HG03064 (cell line): Measurements from ENCODE around the gene PRKCE.
"Not testable (repeated sequence)": the region's sequence is repeated elsewhere in the genome, so short reads cannot be mapped to it uniquely, and the experiment has no call there.

Experiments
- ATAC-seq: cut with Tn5 transposase; IDR thresholded peaks from one replicate; pipeline ENCODE4 v1.9.1; 2021; ENCODE audit warnings: low read depth; ENCODE audit not compliant: unreplicated experiment

The PRKCE gene

DNA sequence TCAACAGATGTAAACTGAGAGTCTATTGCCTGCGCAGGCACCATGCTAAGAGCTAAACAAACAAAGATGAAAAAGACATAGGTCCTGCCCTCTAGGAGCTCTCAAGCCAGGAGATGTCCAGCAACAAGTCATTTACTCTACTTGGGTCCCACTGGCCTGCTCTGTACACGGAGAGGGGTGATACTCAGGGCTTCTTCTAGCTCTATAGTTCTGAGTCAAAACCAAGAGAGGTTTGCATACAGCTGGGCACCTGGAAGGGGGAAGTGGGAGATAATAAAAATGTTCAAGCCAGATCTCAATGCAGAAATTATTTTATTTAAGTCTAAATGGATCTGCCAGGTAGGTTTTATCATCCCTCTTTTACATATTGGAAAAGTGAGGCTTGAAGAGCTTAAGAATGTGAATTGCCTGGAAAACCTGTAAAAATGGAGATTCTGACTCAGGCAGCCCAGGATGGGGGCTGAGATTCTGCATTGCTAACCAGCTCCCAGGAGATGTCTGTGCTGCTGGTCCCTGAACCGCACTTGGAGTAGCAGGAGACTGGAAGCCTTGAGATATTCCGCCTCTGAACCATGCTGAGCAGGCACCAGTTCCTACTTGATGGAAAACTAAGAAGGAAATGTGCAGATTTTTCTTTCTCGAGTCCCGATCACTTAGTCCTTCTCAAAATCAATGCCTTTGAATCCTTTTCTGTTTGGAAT lies 201.1 kb downstream of the PRKCE start:
- ATAC-seq, result no peak

- no peak for ATAC-seq
Measured at GRCh38 chr2:45855374-45855773, 203.9 kb downstream of the PRKCE start.

- no peak for ATAC-seq
Measured at GRCh38 chr2:45856391-45857274, 205.2 kb downstream of the PRKCE start.

GRCh38 chr2:45857275-45857609 lies 205.8 kb downstream of the PRKCE start:
- ATAC-seq, result no peak

DNA sequence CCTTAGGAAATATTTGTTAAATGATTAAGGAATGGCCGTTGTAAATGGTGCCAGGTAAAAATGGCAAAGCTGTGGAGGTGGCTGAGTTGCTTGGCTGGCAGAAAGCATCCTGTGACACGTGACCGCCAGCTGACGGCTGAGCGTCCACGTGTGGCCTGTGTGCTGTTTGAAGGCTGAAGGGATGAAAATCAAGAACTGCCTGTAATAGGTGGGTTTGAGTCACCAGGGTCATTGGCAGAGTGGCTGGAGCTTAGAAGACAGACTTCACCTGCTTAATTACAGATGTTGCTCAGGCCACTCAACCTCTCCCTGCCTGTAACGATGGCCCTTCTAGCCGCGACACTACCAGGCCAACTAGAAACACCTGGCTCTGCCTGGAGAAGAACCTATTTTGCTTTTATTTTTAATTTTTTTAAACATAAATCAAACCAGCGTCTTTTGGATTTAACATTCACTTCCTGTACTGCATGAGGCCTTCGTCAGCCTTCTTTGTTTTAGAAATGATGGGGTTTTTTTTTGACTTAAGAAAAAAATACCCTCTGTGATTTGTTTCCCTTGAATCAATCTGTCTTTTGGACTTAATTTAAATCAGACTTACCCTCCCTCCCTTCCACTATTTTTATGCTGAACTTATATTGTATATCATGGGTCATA lies 206.5 kb downstream of the PRKCE start:
- no peak for ATAC-seq

GRCh38 chr2:45858872-45859271 lies 207.4 kb downstream of the PRKCE start:
- ATAC-seq, result not testable (repeated sequence)

GRCh38 chr2:45859682-45860081 lies 208.2 kb downstream of the PRKCE start:
- no peak for ATAC-seq

GRCh38 chr2:45860136-45861121 lies 209.0 kb downstream of the PRKCE start:
- no peak for ATAC-seq

GRCh38 chr2:45862843-45863242 lies 211.4 kb downstream of the PRKCE start:
- ATAC-seq, result no peak

DNA sequence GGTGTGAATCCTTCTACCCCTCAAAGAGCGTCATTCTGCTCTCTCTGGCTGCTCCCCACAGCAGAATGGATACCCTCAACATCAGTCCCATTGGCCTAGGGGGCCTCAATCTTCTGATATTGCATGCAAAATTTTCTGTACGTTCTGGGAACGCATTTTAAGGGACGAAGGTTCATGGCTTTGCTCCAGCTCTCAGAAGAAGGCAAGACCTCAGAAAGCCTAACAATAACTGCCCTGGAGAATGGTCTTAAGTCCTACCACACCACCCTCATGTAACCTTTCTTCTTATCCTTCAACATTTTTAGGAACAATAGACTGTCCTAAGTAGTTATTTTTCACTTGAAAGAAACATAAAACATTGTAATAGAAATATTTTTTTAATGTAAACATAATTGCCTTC lies 212.6 kb downstream of the PRKCE start:
- no peak for ATAC-seq

DNA sequence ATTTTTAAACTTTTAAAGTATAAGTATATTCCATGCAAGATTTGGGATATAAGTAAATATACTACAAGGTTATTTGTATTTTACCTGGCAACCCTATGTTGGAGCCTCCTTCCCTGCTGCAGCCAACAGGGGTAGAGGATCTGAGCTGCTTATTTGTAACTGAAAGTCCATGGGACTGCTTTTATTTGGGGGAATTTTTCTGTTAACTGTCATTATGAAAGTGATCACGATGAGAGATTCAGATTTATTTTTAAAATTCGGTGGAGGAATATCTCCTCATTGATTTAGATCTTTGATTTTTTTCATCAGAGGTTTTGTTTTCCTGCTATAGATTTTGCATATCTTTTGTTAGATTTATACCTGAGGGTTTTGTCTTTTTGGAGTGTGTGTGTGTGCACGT lies 215.9 kb downstream of the PRKCE start:
- ATAC-seq, result no peak

DNA sequence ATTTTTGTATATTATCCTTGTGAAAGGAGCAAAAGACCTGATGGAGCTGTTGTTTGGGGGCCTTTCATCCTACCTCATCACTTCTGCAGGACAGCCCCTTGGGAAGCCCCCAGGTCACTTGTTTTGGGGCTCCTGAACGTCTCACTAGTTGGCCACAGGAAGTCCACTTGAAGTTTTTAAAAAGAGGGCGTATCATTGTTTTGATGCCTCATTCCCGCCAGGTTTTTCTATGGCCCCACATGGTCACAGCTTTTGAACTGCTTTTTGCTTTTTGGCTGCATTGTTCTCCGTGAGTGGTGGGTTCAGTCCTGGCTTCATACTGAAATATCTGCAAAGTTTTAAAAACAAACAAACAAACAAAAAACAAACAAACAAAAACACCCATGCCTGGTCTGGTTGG lies 216.3 kb downstream of the PRKCE start:
- no peak for ATAC-seq

- no peak for ATAC-seq
Measured at GRCh38 chr2:45869165-45869501, 217.7 kb downstream of the PRKCE start.

- ATAC-seq, result no peak
Measured at GRCh38 chr2:45871025-45871424, 219.6 kb downstream of the PRKCE start.

DNA sequence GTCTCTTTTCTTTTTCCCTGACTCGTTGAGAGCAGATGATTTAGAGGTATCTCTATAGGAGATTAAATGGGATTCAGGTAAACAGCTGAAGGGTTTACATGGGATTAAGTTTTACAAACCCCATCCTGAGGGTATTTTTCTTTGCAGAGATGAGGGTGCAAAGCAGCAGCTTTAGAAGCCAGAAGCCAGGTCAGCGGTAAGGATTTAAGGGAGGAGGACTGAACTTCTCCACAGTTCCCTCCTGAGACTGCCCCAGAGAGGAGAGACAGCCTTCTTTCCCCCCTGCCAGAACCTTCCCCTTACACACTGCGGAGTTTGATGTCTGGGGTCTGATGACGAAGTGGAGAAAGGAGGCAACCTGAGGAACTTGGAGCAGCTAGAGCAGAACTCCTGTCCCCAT lies 220.1 kb downstream of the PRKCE start:
- no peak for ATAC-seq

DNA sequence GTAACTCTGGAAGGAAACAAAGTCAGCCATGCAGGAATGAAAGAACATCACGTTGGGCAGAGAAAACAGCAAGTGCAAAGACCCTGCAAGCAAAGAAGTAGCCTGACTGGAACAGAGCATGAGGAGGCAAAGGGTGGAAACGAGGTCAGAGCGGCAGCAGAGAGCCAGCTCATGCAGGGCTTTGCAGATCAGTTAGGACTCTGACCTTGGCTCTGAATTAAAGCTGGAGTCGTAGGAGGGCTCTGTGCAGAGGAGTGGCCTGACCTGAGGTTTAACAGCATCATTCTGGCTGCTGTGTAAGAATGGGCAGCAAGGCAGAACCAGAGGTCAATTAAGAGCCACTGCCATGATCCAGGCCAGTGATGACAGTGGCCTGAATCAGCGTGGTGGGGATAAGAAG lies 220.7 kb downstream of the PRKCE start:
- ATAC-seq, result no peak

DNA sequence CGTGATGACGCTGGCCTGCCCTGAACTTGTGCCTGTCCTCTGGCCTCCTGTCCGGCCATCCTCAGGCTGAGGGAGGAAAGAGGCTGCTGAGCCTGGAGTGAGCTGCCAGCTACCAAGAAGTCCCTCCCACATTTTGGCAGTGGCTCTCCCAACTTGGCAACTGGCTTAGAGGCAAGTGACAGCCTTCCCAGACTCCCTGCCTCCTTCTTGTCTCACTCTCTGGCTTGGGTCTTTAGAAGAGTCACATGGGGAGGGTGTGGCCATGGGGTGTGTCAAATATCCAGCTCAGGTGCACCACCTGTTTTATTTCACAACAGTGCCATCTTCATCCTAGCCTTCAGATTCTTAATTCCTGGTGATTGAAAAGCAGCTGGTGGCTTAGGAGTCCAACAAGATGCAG lies 222.9 kb downstream of the PRKCE start:
- no peak for ATAC-seq

- no peak for ATAC-seq
Measured at GRCh38 chr2:45876611-45877010, 225.1 kb downstream of the PRKCE start.

DNA sequence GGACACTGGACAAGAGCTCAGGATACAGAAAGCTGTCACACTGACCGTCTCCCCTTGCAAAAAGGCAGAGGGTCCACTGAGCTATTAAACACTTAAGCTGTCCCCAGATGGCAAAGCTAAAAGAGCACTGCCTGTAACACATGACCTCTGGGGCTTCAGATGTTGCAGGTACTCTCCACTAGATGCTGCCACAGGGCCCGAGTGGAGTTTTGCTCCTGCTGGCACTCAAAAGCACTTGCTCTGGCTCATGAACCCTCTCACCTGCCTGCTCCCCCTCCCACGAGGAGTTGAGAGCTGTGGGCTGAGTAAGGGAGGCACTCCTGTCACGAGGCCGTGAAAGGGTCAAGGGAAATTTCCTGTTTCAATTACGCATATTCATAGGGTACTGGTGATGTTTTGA lies 227.9 kb downstream of the PRKCE start:
- ATAC-seq, result no peak

GRCh38 chr2:45879936-45880335 lies 228.5 kb downstream of the PRKCE start:
- ATAC-seq, result no peak
